Upper lobe of left lung (tissue), 4 donors: ENCODE measurements around the gene SLCO3A1.

ENCODE experiments used
- EP300 ChIP-seq, 4 donors: sonication (generic); formaldehyde crosslinking; IDR thresholded peaks; one replicate each; pipeline ENCODE4 v1.5.1; 2017; ENCODE audit warnings: antibody characterized with exemption in 4 of 4, control low read depth in 2 of 4
- POLR2A ChIP-seq, 4 donors: fragments of 450-650 bp; IDR thresholded peaks; one replicate each; pipeline ENCODE4 v1.5.1; 2016 to 2017; ENCODE audit warnings: antibody characterized with exemption in 4 of 4, mild to moderate bottlenecking in 2 of 4
- POLR2AphosphoS5 ChIP-seq, 2 donors: sonication (generic); formaldehyde crosslinking; IDR thresholded peaks; one replicate each; pipeline ENCODE4 v1.5.1; 2017; ENCODE audit warnings: antibody characterized with exemption in 2 of 2
- TF ChIP-seq, protein P1 (sequence below), 6 experiments: fragments of 450-650 bp in 4 of 6; fragments of 200-600 bp in 2 of 6; sonication (generic) in 2 of 6; IDR thresholded peaks; one replicate each; pipeline ENCODE4 v1.5.1; 2016 to 2019; ENCODE audit warnings: antibody characterized with exemption in 6 of 6

DNA sequence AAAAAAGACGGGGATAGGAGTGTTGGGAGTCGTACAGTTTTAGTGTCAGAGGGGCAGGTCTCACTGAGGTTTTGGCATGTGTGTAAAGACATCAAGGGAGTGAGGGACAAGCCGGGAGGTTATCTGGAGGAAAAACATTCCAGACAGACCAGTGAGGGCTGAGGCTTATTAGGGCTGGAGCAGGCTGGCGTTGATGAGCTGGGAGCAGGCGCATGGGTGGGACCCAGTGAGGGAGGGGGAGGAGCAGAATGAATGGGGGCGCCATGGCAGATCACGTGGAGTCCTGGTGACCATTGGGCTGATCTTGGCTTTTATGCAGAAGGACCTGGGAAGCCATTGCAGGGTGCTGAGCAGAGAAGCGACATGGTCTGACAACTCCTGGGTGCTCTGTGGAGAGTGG lies 180.2 kb downstream of the SLCO3A1 start:
- TF ChIP-seq POLR2A (IDR thresholded peaks at IDR 0.05): no peak
- TF ChIP-seq, protein P1, sequence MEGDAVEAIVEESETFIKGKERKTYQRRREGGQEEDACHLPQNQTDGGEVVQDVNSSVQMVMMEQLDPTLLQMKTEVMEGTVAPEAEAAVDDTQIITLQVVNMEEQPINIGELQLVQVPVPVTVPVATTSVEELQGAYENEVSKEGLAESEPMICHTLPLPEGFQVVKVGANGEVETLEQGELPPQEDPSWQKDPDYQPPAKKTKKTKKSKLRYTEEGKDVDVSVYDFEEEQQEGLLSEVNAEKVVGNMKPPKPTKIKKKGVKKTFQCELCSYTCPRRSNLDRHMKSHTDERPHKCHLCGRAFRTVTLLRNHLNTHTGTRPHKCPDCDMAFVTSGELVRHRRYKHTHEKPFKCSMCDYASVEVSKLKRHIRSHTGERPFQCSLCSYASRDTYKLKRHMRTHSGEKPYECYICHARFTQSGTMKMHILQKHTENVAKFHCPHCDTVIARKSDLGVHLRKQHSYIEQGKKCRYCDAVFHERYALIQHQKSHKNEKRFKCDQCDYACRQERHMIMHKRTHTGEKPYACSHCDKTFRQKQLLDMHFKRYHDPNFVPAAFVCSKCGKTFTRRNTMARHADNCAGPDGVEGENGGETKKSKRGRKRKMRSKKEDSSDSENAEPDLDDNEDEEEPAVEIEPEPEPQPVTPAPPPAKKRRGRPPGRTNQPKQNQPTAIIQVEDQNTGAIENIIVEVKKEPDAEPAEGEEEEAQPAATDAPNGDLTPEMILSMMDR (IDR thresholded peaks at IDR 0.05): no peak
- TF ChIP-seq EP300 (IDR thresholded peaks at IDR 0.05): no peak
- TF ChIP-seq POLR2AphosphoS5 (IDR thresholded peaks at IDR 0.05): no peak
